NB4 (cell line): ENCODE results near the gene SMARCA2.

ENCODE experiments used
- MYC ChIP-seq: IDR thresholded peaks from 2 replicates; pipeline ENCODE4 v1.6.1; 2011; ENCODE audit warnings: low read depth, low read length
- POLR2A ChIP-seq: IDR thresholded peaks from 2 replicates; pipeline ENCODE4 v1.6.1; 2011; ENCODE audit warnings: mild to moderate bottlenecking; ENCODE audit not compliant: insufficient read length; ENCODE audit errors: extremely low read depth
- TF ChIP-seq, protein P1 (sequence below): IDR thresholded peaks from one replicate; pipeline ENCODE4 v1.5.1; 2012; ENCODE audit warnings: low read depth, low read length

DNA sequence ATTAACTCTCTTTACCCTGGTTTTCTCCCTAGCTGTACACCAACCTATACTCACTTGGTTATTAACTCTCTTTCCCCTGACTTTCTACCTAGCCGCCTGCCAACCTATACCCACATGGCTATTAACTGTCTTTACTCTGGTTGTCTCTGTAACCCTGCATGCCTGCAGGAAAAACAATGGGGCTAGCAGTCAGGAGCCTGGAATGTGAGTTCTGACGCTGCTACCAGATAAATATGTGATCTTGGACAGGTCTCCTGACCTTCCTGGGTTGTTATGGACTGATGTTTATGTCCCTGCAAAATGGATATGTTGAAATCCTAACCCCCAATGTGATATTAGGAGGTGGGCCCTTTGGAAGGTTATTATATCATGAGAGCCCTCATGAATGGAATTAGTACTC is 119.2 kb downstream of the SMARCA2 start:
- TF ChIP-seq, protein P1, sequence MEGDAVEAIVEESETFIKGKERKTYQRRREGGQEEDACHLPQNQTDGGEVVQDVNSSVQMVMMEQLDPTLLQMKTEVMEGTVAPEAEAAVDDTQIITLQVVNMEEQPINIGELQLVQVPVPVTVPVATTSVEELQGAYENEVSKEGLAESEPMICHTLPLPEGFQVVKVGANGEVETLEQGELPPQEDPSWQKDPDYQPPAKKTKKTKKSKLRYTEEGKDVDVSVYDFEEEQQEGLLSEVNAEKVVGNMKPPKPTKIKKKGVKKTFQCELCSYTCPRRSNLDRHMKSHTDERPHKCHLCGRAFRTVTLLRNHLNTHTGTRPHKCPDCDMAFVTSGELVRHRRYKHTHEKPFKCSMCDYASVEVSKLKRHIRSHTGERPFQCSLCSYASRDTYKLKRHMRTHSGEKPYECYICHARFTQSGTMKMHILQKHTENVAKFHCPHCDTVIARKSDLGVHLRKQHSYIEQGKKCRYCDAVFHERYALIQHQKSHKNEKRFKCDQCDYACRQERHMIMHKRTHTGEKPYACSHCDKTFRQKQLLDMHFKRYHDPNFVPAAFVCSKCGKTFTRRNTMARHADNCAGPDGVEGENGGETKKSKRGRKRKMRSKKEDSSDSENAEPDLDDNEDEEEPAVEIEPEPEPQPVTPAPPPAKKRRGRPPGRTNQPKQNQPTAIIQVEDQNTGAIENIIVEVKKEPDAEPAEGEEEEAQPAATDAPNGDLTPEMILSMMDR, result no peak
- TF ChIP-seq POLR2A (no peak), MYC (no peak)
